Esophagus mucosa (tissue), 1 donor: ENCODE results near the gene PLEKHM1. TPM values are rescaled to one million over a fixed set of nuclear protein-coding genes. Genes with fewer than 3 reads are reported as not detected.

Source experiments
- ATAC-seq: fragments of 200-7000 bp; cut with Tn5 transposase; one replicate; pipeline ENCODE4 v1.9.1; 2020
- total RNA-seq: library from RNA; stranded (reverse); gene quantifications from one replicate; pipeline ENCODE4 v1.2.4, GENCODE V29; 2023
- donor health status: DM: yes; HTN: yes; CAD: no.

Gene PLEKHM1
- total RNA-seq, 1 donor from 2014 or later, result 112 TPM

DNA sequence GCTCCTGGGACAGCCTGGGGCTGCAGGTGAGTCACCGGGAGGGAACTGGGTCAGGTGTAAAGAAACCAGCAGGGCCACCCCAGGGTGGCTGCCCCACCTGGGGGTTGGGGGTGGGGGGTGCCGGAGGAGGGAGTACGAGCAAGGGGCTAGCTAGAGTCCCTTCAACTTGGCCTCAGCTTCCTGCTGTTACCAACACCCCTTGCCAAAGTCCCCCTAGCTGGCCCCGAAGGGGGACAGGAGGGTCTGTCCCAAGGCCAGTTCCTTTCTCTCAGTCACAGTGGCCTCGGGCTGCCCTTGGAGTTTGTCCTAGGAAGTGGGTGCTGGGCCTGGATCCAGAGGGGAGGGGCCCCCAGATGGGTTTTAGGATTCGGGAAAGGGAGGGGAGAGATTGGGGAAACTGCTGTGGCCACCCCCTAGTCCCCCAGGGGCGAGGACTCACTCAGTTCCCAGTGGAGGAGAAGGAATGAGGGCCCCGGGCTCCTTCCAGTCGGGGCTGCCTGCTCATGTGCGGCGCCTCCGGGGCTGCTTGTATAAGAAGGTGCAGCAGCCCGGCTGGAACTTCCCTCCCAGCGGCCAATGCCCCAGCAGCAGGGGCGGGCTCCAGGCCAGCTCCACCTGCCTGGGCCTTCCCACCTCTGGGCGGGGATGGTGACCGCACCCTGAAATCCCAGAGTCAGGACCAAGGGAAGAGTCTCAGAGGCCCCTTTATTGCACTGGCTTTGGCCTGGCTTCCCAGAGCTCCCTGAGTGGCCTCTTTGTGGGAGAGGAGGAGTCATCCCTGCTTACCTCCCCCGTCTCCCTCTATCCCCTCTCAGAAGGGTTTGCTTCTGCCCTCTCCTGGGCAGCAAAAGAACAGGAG is 65.2 kb downstream of the PLEKHM1 start:
- ATAC-seq, result peak; percentile 66

DNA sequence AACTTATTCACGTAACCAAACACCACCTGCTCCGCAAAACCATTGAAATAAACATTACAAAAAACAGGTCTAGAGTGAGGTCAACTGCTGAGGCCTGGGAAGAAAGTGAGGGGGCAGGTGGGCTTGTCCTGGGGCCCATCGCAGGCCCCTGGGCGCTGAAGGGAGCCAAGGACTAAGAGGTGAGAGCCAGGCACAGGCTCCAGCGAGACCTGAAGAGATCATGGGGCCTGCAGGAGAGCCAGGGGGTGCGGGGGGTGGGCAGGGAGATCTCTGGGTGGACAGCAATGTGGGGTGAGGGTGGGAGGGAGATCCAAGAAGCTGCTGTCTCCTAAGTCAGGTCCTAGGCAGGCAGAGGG is 65.8 kb downstream of the PLEKHM1 start:
- no peak for ATAC-seq

DNA sequence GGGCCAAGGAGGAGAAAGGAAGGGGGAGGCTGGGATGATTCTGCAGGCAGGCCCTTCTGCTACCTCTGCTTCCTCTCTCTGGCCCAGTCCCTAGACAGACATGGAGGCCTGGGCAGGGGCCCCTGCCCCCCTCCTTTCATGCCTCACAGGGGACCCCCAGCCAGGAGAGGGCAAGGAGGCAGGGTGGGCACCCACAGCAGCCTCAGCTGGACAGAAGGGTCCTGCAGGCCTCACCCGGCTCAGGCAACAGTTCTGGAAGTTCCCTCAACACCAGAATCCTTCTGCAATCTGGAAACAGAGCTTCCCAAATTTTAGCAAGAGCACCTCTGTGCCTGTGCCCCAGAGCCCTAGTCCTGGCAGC is 66.6 kb downstream of the PLEKHM1 start:
- ATAC-seq, result no peak

DNA sequence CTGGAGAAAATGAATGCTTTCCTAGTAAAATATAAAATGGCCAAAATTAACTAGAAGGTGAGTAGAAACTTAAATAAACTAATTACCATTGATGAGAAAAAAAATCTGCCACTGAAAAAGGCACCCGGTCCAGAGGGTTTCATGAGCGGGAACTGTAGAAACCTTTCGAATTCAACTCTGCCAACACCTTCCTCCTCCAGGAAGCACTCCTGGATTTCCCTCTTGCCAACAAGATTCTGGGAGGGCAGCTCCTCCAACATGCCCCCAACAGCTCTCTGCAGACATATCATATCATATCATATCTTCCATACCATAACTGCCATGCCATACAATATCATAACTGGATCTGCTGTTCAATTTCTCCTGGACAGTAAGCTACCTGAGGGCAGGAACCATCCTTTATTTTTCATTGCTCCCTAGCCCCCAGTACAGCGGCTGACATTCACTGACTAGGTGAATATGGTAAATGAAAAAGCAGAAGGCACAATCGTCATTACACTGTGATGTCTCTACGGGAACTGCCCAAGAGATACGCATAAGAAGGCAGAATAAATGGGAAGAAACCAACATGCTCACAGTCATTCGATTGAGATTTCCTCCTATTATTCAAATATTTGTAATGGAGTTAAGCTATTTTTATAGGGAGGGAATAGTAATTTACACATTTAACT is 67.1 kb downstream of the PLEKHM1 start:
- no peak for ATAC-seq

DNA sequence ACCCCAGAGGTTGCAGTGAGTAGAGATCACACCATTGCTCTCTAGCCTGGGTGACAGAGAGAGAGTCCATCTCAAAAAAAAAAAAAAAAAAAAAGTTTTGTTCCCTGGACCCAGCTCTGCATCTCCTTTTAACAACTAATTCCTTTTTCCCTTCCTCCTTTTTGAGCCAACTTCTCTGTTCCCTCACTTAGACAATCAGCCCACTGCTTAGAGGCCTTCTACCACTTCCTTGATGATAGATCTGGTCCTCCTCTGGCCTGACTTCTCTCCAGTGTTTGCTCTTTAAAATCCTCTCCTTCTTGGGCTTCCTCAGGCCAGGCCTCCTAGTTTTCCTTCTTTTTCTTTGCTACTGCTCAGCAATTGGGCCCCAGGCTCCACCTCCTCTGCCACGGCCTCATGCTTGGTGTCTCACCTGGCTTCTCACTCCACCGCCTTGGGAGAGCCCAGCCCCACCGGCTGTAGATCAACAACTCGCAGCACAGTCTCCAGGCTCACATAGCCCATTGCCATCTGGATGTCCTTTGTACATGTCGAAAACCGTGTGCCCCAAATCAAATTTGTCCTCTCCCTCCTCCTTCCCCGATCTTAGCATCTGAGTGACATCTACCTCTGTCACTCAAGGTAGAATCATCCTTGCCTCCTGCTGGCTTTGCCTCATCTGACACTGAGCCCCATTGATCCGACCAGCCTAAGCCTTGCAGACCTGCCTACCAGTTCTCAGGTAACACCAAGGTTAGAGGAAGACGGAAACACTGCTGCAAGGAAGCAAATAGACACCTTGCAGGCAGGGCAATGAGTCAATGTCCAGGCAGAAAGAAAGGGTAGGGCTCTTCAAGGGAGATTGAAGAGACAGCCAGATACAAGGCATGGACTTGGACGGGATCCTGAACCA is 75.3 kb downstream of the PLEKHM1 start:
- peak; percentile 71 for ATAC-seq

DNA sequence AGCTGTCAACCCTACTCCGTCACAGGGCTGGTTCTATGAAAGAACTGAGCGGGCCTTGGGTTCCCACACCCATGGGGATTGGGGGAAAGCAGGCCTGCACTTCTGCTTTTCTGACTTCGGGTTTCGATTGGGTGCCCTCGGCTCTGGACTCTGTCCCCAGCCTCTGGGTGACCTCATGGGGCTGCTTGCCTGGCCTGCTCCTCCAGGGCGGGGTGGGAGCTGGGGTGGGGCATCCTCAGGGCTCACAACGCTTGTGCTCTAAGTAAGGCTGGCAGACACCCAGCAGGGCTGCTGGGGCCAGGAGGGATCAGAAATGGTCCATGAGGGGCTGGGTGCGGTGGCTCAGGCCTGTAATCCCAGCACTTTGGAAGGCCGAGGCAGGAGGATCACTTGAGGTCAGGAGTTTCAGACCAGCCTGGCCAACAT is 77.0 kb downstream of the PLEKHM1 start:
- peak; percentile 52 for ATAC-seq

DNA sequence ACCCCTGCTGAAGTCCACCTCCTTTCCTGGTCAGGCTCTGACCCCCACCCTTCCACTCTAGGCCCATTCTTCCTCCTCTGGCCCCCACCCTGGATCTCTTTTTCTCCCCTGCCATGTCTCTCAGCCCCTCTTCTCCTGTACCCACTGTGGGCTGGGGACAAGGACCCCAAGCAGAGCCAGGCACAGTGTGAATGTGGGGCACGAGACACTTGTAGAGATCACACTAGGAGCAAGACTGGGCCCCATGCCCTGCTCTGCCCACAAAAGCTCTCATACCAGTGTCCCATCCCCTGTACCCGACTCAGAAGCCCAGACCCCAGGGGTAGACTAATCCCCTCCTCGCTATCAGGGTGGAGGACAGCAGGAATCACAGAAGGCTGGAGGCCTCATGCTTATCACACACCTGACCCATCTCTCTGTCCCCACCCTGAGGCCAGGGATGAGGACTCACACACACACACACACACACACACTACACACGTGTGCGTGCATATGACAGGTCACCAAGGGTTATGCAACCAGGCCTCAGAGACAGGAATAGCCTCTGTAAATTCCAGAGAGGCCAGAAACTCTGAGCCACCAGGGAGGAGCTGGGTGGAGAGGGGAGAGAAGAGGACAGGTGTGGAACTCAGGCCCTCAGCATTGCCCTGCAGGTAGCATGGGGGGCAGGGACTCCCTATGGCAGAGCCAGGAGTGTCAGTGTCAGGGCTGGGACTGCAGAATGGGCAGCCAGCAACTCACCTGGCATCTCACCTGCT is 79.0 kb downstream of the PLEKHM1 start:
- peak; percentile 53 for ATAC-seq

DNA sequence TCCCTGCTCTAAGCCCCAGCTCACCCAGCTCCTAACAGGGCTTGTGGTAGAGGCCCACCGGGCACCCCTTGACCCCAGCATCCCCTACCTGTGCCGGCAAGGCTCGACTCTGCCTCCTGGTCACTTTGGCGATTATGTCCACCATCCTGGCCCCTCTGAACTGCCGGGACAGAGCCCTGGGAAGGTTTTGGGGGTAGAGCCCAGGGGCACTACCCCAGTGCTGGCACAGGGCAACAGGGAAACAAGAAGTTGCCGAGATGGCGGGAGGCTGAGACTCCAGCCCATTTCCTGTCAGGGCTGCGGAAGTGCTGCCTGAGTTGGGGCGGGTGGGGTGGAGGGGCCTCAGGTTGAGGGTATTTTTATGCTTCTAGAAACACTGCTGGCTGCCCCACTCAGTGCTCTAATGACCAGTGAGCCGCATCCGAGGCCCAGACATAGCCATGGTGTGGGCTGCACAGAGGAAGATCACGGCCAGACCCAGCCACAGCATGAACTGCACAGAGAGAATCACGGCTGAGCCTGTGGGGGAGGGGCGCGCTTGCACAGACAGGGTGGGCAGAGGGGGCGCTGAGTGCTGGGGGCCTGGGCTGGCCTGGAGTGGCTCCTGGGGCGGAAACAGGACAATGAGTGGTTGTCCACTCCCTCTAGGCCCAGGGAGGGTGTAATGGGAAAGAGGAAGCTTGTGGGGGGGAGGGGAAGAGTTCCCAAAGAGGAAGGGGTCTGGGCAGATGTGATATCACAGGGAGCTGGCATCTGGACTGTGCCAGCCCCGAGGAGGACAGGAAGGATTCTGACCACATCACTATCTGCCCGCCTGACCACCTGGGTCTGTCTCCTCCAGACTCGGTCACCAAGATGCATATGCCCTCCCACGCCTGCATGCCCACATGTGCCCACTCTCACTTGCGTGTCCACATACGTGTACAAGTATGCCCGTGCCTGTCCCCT is 80.1 kb downstream of the PLEKHM1 start:
- no peak for ATAC-seq

DNA sequence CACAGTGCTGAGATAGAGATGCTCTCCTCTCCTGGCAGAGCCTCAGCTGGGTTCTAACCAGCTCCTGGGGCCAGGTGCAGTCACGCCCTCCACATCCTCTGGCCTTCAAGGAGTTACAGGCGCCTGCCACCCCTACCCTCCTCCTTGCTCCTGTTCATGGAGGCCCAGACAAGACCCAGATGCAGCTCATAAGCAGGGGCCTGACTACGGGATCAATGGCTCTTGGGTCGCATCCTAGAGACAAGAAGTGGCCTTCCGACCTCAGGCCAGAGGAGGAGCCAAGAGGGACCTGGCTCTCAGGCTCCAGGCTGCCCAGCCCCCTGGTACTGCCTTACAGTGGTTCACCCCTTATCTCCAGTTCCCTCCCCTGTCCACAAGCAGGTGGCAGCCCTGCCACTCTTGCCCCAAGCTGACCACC is 80.9 kb downstream of the PLEKHM1 start:
- no peak for ATAC-seq

DNA sequence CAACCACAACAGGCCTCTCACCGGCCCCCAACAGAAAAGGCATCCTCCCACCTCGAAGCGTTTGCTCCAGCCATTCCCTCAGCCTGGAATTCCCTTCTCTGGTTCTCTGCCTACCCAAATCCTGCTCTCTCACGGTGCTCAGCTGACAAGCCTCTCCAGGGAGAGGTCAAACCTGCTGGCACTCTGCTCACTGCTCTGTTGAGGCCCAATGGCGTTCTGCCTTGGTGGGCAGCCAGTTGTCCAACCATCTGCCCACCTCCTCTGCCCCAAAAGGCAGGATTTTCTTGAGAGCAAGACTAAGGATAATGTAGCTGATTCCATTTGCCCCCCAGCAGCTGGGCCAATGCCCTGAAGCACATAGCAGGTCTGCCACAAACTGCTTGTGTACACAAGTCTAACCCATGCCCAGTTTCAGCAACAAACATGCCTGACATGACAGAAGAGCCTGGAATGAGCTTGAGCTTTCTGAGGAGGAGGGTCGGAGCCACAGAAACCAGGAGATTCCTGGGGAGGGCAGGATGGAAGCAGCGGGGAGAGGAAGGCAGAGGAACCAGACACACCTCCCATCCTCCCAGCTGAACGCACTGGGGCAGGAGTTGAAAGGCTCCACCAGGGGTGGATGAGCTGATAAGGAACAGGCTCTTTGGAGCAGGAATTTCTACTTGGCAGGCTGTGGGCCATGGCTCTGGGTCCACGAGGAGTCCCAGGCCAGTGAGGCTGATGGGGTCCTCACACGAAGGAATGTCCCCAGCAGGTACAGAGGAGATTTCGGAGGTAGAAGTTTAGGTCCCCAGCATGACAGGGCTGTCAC is 81.7 kb downstream of the PLEKHM1 start:
- no peak for ATAC-seq

DNA sequence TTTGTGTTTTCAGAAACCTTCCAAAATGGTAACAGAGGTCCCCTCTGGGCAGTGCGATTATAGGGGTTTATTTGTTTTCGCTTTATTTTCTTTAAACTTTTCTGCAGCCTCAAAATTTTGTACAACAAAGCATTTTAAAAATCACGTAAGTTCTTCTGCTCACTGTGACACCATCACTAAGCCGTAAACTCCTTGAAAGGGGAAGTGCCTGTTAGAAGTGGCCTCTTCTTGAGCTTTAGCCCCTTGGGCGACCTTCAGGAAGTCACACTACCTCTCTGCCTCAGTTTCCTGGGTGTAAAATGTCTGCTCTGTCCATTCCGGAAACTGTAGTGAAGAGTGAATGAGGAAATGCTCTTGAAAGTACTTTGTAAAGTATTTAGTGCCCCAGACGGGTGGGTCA is 84.4 kb downstream of the PLEKHM1 start:
- ATAC-seq, result no peak

DNA sequence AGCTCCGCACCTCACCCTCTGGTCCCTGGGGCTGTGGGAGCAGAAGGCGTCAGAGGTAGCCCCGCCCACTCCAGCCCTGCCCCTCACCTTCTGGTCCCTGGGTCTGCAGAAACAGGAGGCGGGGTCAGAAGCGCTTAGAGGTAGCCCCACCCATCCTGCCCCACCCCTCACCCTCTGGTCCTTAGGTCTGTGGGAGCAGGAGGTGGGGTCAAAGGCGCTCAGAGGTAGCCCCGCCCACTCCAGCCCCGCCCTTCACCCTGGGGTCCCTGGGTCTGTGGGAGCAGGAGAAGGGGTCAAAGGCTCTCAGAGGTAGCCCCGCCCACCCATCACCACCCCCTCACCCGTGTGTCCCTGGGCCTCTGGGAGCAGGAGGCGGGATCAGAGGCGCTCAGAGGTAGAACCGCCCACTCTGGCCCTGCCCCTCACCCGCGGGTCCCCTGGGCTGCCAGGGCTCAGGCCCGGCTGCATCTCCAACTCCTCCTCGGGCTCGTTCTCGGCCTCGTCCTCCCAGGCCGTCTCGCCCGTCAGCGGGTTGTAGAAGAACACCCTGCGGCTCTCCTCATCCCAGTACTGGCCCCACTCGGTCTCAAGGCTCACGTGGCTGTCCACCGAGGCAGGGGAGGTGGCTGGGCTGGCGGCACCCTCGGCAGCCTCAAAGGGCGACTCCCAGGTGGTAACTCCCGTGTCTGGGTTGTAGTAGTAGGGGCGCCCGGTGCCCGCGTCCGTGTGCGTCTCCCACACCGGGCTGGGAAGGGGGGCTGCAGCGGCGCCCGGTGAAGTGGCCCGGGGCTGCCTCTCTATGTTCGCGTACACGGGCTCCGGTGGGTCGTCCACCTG is 85.1 kb downstream of the PLEKHM1 start:
- peak; percentile 30 for ATAC-seq

DNA sequence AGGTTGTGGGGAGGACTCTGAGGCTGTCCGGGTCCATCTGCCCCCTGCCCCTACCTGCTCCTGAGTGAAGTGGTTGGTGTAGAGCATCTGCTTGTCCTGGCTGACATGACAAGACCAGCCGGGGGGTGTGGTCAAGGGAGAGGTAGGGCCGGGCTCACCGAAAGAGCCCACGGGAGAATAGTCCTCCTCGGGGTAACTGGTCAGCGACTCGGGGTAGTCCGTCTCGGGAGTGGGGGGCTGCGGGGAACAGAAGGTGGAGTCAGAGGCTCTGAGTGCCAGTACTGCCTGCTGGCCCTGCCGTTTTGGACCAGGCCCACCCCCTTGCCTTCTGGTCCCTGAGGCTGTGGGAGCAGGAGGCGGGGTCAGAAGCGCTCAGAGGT is 85.7 kb downstream of the PLEKHM1 start:
- no peak for ATAC-seq

DNA sequence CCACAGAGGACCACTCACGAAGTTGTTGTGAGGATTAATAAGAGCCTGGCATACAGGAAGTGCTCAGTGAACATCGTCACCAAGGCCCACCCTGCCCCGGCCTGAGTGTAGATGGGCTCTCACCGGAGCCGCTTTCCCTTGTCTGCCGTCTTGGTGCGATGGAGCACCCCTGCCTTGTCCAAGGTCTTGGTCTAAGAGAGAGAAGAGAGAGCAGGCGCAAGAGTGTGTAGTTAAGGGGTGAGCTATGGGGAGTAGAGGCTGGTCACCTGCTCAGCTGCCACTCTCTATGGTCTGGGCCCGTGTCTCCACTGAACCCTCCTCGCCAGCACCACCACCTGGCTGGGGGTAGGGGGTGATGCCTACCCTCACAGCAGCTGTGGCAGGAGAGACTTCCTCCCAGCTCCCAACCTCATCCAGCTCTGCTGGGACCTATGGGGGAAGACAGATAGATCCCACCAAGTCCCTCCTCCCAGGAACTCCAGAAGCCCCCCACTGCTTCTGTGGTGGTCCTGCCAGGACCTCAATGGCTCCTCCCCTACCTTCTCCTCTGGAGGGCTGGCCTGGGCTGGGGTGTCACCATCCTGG is 86.5 kb downstream of the PLEKHM1 start:
- peak; percentile 3 for ATAC-seq

DNA sequence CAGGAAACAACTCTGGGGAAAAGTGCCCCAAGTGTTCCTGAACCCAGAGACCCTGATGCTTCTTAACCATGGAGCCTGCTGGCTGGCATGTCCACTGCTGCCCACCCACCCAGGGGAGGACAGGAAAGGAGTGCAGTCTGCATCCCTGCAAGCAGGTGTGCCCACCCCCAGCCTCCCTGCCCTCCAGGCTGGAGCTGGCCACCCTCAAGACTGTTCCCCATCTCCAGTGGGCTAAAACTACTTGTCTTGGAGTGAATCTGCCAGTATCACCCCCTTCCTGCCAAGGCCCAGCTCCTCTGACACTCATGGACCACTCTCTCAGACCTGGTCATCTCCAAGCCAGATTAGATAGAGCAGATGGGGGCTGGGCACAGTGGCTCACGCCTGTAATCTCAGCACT is 87.6 kb downstream of the PLEKHM1 start:
- ATAC-seq, result no peak

DNA sequence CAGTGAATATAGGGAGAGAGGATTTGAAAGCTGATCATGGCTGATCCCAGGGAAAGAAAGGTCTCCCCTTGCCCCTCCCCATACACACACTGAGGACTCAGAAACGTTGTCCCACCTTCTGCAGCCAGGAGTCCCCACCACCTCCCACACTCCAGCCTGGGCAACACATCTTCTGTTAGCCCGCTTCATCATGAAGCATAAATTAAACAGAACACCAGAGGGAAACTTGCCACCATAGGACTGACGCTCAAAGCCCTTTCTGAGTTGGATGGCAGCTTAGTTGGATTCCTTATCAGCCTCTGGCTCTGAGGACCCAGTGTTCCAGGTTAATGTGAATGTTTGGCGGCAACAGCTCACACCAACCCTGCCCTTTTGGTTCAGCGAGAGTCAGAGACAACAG is 91.7 kb downstream of the PLEKHM1 start:
- no peak for ATAC-seq

DNA sequence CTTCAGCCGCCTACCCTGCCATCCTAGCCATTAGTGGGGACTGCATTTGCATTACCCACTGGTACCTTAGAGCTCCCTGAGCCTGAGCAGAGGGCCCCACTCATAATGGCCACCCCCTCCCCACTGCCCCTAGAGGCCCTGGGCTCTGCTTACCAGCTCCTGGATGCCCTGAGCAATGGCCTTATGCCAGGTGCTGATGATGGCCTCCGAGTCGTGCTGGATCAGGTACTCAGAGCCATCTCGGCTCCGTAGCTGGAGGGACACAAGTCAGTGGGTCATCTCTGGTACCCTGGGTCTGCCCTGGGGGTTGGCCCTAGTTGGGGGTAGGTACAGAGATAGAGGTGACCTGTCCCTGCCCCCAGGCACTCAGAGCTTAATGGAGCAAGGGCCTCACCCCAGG is 92.7 kb downstream of the PLEKHM1 start:
- ATAC-seq, result no peak

DNA sequence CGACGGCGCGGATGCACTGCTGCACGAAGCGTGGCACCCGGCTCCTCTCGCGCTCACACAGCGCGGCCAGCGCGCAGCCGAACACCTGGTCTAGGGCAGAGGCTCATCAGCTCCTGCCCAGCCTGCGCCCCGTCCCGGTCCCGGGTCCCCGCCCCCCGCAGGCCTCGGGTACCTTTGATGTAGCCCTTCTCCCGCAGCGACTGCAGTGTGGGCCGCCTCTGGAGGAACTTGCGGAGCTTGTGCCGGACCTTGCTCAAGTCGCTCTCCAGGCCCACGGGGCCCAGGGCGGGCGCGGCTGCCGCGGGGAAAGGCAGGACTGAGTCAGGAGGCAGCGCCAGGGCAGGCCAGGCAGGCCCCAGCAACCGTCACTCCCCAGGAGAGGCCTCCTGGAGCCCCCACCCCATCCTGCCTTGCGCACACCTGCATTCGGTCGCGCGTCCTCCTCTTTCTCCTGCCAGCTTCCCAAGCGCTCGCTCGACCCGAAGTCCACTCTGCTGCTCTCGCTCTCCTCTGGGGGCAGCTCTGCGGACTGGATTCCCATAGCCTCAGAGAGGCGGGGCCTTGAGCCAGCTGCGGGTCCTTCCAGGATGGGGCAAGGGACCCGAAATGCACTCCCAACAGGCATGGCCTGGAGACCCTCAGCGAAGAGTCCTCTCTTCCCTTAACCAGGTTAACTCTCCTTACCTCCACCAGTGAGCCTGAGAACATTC is 93.9 kb downstream of the PLEKHM1 start:
- peak; percentile 17 for ATAC-seq
